Activated gamma-delta T cell (primary cell): Measurements from ENCODE around the gene ATP5MC3.
A peak's percentile ranks its signal among the peaks of the same experiment; 100 is the strongest.
"Not testable (repeated sequence)": the region's sequence is repeated elsewhere in the genome, so short reads cannot be mapped to it uniquely, and the experiment has no call there.

ENCODE experiments used
- DNase-seq: peaks from one replicate; lab custom pipeline; 2025; lab: John Stamatoyannopoulos, UW
- total RNA-seq, 2 donors: gene quantifications; one replicate each; lab custom pipeline; 2026; lab: John Stamatoyannopoulos, UW

The ATP5MC3 gene
- total RNA-seq: 50.8 to 57.7 reads per million in 2 donors

DNA sequence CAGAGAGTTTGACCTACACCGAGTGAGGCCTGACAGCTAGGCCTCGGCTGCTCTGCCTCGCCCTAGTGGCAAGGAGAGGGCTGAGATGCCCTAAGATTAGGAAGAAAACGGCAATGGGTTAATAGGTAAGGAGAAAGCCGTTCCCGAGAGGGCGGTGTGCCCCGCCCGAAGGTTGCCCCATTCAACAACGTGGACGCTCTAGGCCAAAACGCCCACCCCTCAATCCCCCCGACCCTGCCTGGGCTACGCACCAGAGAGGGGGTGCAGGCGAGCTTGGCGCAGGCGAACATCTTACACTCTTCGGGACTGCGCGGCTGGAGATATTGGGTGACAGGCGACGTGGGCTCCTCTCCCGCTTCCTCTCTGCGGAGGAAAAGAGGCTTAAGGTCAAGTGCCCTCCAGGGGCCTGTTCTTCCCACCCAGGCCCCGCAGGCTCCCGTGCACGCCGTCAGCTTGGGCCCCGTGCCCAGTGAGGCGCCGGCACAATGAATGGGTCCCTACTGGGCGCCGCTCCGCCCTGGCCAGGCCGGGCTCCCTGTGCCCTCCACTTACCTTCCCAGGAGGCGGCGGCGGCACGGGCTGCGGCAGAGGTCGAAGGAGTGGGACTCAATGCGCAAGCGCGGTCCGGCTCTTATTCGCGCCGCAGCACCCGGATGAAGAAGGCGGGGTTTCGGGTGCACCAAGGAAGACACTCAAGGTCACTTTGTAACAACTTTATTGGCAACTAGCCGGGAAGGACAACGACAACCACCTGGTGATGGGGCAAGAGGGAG is at the start of gene ATP5MC3:
ATP5MC3 (minus strand) TSS at position 607 of the 773 bp plus-strand sequence; CDS start at position 290, 317 bp downstream.
- peak; percentile 71 for DNase-seq

DNA sequence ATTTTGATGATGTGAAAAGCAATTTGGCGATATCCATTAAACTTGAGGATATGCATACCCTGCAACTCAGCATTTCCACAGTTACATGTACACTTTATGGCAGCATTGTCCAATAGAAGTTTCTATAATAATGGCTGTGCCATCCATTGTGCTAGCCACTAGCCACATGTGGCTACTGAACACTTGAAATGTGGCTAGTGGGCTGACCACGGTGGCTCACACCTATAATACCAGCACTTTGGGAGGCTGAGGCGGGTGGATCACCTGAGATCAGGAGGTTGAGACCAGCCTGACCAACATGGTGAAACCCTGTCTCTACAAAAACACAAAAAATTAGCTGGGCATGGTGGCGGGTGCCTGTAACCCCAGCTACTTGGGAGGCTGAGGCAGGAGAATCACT is 47.1 kb upstream of the ATP5MC3 start:
- not testable (repeated sequence) for DNase-seq

DNA sequence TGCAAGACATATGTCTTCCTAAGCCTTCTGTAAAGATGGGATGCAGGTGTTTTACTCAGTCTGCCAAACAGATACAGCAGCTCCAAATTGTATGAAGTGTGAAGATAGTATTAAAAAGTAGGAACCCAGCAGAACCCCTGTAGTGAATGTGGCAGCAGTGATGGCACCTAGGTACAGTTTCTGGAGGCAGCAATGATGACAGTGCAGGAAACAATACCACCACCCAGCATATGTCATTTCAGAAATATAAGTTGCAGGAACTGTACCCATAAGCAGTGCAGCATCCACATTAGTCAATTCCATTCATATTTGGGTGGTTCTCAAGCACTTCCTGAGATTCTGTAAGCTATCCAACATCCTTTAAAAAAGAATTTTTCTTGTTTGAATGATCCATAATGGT is 46.7 kb upstream of the ATP5MC3 start:
- no peak for DNase-seq

DNA sequence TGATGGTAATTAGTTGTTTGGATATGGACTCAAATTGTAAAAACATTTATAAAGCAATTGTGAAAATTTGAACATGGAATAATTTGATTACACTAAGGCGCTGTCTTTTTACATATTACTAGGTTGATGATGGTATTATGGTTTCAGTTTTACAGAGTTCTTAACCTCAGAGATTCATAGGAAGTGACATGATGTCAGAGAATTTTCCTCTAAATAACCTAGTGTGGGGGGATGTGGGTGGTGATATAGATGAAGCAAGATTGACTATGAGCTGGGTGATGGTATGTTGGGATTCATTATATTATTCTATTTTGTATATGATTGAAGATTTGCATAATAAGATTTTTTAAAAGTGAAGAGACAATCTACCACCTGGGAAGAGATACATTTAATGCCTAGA is 45.9 kb upstream of the ATP5MC3 start:
- DNase-seq: no peak

DNA sequence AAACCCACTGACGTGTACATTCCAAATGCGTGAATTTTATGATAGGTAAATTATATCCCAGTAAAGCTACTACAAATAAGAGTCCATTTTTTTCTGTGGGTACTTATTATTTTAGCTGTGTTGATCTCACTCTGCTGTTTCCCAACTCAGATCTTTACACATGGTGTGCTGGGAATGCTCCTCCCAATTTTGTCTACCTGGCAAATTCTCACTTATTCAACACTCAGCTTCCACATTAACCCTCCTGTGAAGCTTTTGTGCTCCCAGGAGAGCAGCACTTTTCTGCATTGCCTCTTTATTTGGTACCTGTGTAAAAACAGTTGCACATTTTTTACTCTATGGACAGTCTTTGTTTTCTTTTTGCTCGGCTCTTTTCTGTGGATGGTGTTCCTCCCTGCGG is 38.6 kb upstream of the ATP5MC3 start:
- no peak for DNase-seq

DNA sequence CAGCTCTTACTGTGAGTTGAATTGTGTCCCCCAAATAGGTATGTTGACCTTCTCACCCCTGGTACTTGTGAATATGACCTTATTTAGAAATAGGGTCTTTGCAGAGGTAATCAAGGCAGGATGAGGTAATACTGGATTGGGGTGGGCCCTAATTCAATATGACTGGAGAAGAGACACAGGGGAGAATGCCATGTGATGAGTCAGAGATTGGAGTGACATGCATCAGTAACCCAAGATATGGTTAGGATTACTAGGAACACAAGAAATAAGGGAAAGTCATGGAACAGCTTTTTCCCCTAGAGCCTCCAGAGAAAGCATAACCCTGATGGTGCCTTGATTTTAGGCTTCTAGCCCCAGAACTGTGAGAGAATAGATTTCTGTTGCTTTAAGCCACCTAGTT is 37.0 kb upstream of the ATP5MC3 start:
- no peak for DNase-seq

DNA sequence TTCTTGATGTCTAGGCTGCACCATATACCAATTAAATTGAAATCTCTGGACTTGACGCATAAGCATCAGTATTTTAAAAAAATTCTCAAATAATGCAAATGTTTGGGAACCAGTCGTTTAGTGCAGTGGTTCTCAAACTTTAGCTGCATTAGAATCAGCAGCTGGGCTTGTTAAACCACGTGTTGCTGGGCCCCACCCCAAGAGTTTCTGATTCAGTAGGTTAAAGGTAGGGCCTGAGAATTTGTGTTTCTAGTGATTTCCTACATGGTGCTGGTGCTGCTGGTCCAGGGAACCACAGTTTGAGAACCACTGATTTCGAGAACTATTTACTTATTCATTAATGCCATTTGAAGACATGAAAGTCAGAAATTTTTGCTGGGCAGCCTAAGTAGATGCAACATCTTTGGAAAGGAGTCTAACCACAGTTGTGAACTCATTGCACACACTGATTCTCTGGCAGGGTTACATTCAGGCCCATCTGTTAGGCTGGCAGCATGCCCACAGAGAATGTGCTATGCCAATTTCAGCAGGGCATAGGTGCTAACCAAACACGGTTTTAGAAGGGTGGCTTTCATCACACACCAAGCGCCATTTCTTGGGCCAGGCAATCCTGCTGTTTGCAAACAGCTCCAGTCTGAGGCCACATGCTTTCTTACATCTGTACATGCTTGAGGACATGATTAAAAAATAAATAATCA is 26.4 kb upstream of the ATP5MC3 start:
- no peak for DNase-seq

DNA sequence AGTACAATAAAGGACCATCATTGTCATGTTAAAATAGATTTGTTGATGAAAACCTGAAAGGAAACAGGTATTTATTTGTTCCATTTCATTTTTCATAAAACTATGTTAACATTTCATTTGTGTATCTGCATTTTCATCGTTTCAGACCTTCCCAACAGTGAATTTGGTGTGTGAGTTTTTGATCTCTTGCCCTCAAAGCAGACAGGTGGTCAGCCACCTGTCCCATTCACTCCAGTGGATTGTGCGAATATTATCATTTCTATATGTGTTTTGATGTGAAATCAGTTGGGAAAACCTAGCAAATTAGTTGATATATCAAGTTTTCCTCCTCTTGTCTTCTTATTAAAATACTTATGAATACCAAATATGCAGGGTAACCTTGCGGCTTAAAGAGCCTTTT is 25.4 kb upstream of the ATP5MC3 start:
- DNase-seq: no peak

DNA sequence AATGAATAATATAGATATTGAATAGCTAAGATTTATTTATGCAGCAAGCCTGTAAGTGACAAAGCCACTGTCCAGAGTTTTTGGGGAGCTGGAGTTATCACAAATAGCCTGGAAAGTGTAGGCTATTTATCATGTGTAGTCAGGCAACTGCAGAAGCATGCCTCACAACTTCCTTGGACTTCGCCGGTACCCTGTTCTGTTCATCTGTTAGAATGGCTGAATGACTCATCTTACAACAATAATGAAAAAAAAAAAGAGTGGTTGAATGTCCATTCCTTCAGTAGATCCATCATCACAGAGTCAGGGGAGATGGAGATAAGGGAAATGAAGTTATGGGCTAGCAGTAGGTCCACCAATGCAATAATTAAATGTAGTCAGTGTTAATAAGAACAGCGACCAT is 24.0 kb upstream of the ATP5MC3 start:
- no peak for DNase-seq

DNA sequence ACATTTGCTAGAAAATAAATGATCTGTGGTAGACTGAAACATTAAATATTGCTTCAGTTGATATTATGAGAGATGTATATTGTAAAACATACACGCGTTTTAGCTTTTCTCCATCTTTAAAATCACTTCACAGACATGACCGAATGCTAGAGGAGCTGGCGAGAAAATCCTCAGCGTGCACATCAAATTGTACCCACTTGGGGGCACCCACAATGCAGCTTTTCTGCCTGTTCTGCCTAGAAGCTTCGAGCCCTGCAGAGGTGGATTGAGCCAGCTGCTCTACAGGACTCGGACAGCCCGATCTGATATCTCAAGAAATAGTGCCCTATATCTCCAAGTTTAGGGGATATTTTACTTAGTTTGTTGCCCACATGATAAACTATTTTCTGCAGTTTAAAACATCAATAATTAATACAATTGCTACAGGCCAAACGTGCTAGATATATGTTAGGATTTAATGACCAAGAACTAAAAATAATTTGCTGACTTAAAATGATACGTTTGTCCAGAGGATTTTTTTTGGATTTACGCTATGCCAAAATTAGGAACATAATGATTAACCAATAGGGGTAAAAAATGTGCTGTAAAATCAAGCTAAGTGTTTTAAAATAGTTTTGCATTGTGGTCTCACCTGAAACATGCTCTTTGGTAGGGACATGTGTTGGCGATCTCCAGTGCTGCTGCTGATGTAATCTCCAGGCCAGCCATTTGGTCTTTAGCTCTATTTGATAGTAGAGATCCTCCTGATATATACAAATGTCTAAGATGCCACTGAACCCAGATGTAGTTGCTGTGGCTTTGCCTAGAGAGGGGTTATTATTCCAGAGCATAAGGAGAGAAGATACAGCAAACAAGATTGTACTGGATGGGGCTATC is 22.3 kb upstream of the ATP5MC3 start:
- no peak for DNase-seq

DNA sequence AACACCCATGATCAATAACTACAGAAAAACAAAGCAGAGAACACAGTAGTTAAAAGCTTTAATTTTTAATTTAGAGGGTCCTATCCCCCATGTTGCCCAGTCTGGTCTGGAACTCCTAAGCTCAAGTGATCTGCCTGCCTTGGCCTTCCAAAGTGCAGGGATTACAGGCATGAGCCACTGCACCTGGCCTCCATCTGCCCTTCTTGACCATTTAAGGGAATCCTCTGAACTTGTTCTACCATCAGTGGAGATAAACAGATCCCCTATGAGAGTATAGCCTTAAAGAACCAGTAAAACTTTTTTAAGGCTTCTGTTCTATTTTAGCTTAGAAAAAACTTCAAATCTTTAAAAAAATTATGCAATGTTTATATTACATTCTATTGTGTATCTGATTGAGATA is 13.5 kb upstream of the ATP5MC3 start:
- DNase-seq: no peak

DNA sequence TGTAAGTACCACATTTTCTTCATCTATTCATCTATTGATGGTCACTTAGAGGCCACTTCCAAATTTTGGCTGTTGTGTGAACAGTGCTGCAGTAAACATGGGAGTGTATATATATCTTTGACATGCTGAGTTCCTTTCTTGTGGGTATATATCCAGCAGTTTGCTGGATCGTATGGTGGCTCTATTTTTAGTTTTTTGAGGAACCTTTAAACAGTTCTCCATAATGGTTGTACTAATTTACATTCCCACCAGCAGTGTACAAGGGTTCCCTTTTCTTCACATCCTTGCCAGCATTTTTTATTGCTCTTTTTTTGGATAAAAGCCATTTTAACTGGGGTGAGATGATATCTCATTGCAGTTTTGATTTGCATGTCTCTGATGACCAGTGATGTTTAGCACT is 7.3 kb upstream of the ATP5MC3 start:
- no peak for DNase-seq

DNA sequence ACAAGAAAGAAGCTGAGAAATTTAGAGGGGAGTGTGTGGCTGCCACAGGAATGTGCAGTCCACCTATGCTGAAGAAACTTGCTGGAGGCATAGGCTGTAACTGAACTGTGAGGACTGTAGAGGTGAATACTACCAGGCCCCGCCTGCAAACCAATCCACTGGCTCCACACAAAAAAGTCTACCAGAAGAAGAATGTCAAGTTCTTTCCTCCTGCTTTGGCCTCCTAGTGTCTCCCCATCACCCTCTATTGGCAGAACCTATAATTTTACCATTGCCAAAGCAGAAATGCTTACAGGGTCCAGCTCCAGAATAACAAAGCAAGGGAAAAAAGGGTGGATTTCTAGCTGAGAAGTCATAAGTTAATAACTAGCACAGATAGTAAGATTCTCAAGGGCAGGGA is 5.9 kb upstream of the ATP5MC3 start:
- DNase-seq: no peak

DNA sequence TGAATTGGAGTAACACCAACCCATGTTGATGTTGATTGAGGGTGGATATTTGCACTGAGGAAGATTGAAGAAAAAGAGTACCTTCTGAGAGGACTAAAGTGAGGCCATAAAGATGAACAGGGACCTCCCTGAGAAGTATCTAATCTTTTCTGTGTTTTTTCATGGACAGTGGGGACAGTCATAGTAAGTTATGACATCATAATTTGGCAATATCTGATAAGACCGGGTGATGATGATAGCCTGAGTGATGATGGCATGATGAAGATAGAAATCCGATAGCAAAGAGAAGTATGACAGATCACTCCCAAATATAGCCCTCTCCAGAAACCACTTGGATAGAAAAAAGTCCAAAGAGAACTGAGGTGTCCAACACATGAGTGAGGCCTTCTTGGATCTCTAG is 2.2 kb upstream of the ATP5MC3 start:
- DNase-seq: no peak

DNA sequence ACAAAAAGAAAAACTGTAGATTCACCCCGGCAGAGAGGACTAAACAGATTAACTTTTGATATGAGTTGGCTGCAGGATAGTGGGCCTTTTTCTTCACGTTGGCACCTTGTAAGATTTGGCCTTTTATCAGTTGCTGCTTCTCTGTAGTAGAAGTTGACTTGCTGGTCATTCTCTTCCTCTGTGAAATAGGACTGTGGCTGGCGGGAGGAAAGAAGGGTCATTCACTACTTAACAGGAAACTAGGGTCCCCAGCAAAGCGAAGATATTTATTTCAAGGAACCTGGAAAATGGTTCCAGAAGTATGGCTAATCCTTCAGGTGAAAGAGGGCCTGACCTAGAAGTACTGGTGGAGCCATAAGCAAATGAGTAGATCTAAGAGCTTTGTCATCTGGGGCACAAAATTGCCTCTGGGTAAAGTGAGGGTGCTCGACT is 383 bp upstream of the ATP5MC3 start:
- DNase-seq: no peak

DNA sequence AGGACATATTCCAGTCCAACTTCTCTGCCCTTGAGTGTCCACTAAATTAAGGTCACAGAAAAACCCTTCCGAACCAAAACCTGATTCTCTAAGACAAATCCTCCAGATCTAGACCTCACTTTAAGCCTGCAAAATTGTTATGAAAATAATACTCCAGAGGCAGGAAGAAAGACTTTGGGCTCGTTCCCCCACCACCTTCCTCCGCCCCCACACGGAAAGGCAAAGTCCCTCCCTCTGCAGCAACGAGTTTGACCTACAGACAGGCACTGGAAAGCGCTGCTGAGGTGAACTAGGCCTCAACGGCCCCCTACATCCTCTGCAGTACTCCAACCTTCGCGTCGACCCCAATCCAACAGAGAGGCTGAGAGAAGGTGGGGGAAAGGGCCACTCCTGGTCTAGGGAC is 808 bp downstream of the ATP5MC3 start:
- no peak for DNase-seq

DNA sequence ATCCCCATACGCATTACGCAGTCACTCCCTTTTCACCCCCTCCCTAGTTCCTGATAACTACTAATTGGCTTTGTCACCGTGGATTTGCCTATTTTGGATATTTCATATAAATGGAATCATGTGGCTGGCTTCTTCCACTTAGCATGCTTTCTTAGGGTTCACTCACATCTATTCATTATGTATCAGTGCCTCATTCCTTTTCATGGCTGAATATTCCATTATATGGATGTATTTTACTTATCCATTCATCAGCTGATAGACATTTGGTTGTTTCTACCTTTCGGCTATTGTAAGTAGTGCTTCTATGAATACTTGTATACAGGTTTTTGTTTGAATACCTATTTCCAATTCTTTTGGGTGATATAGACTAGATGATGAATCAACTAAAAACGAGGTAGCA is 4.9 kb downstream of the ATP5MC3 start:
- DNase-seq: no peak

DNA sequence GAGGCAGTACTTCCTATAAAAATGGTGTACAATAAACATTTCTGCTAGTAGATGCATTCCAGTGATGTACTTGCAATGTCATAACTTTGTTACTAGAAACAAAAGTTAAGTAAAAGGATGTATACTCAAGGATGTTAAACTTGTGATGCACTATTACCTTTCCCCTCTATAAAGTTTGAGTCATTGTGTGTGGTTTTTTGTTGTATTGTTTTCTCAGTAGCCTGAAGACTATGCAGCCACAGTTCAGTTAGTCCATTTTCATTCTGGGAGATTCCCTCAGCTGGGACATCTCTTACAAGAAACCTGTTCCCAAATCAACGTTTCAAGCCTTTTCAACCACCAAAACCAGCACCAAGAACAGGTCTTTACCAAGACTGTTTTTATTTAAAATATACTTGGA is 5.6 kb downstream of the ATP5MC3 start:
- DNase-seq: no peak

DNA sequence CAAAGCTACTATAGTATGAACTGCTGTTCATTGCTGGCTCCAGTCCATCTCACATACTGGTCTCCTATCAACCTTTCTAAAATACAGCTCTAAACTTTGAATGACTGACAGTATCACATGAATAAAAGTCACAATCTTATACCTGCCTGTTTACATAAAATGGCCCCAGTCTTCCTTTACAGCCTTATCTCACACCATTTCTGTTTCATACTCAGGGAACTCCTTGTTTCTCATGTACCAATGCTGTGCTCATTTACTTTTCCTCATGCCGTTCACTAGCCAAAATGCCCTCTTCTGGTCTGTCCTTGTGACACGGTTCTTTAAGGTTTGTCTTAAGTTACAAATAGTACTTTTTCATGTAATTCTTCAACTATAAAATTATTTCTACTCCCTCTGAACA is 6.2 kb downstream of the ATP5MC3 start:
- DNase-seq: no peak

DNA sequence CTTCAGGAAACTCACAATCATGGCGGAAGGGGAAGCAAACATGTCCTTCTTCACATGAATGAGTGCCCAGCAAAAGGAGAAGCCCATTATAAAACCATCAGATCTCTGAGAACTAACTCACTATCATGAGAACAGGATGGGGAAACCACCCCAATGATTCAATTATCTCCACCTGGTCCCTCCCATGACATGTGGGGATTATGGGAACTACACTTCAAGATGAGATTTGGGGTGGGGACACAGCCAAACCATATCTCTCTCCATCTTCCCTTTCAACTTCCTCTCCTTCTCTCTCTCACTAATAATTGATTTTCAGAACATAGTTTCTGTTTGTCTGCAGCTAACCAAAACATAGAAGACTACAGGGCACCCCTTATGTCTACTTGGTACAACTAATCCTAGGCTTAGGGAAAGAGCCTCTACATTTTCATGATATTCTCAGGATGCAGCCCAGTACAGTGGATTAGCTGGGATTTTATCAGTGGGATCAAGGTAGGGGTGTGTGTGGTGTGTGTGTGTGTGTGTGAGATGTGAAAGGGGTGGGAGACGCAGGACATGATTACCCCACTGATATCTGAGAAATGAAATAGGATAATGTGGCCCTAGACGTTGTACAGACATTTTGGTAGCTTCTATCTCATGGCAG is 10.7 kb downstream of the ATP5MC3 start:
- DNase-seq: no peak

DNA sequence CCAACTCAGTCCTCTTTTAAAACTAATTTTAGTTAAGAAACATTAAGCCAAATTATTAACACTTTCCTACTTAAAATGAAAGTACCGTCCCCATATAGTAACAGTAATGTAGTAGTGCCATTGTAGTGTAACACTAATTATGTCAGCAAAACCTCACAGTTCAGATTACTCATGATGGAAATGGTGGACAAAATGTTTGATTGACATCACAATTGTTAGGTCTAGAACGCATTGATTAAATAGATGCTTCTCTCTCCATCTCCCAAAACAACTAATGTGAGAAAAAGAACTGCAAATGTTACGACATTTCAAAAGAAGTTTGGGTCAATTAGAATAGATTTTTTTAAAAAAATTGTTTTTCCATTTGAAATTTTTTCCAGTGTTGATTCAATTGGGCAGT is 12.3 kb downstream of the ATP5MC3 start:
- no peak for DNase-seq

DNA sequence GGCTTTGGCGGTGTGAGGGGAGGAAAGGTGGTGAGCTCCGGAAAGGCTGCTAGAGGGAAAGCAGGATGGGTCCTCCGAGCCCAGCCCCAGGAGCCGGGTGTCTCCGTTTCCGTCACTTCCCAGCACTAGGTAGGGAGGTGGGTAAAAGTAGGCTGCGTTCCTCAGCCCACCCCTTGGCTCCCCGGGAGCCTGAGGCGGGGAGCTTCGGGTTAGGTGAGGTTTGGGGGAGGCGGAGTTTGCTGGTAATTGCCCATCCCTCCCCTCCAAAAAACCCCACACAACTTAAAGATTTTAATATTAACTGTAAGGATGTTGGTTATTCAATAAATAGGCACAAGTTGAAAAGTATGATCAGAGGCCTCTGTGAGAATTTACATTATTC is 13.0 kb downstream of the ATP5MC3 start:
- DNase-seq: no peak
